NB4 (cell line): ENCODE results near the gene TMC3.

ENCODE experiments used
- CTCF ChIP-seq: IDR thresholded peaks from one replicate; pipeline ENCODE4 v1.5.1; 2012; ENCODE audit warnings: low read depth, low read length
- TF ChIP-seq, protein P1 (sequence below): IDR thresholded peaks from 2 replicates; pipeline ENCODE4 v1.6.1; 2011; ENCODE audit warnings: low read depth, low read length

DNA sequence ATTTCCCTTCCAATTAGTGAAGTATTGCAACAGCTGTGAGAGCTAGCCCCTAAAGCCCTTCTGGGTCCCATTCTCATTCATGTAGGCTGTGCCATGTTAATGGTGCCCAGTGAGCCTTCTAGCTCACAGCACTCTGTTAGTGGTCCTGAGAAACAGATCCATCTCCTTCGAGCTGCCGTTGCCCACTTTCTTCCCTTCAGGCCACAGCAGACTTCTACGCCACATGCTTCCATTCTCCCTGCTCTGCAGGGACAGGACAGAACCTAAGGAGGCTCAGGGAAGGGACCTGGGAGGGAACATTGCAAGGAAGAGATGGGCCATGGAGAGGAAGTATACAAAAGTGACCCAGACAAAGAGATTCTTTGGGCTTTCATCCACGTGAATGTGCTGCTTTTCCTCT is 38.4 kb downstream of the TMC3 start:
- no peak for TF ChIP-seq CTCF
- TF ChIP-seq, protein P1, sequence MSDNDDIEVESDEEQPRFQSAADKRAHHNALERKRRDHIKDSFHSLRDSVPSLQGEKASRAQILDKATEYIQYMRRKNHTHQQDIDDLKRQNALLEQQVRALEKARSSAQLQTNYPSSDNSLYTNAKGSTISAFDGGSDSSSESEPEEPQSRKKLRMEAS, result no peak
